Skin epidermis (tissue), 12 donors: ENCODE data around the gene MAPRE2.
"Not testable (repeated sequence)": the region's sequence is repeated elsewhere in the genome, so short reads cannot be mapped to it uniquely, and the experiment has no call there.

Source experiments
- H3K27ac ChIP-seq, 21 experiments: fragments of 200-600 bp; sonication (generic) in 11 of 21; one replicate each; pipeline ENCODE4 v1.5.0; 2020; ENCODE audit warnings: mild to moderate bottlenecking in 3 of 21, inconsistent platforms in 2 of 21, moderate library complexity in 2 of 21
- H3K4me3 ChIP-seq, 7 experiments: fragments of 200-600 bp; sonication (generic) in 2 of 7; one replicate each; pipeline ENCODE4 v1.5.0; 2020; ENCODE audit warnings: inconsistent platforms in 2 of 7, mild to moderate bottlenecking in 2 of 7, moderate library complexity in 1 of 7

The MAPRE2 gene

GRCh38 chr18:35085450-35086380 is 44.5 kb downstream of the MAPRE2 start:
- H3K27ac ChIP-seq: no peak overlapping the region
- H3K4me3 ChIP-seq: no peak overlapping the region

GRCh38 chr18:35086704-35087103 is 45.5 kb downstream of the MAPRE2 start:
- no peak overlapping the region for H3K4me3 ChIP-seq
- no peak overlapping the region for H3K27ac ChIP-seq

GRCh38 chr18:35087726-35088125 is 46.5 kb downstream of the MAPRE2 start:
- H3K27ac ChIP-seq: no peak overlapping the region

GRCh38 chr18:35088921-35089320 is 47.7 kb downstream of the MAPRE2 start:
- no peak overlapping the region for H3K27ac ChIP-seq

More at GRCh38 chr18:35087726-35088125, 46.5 kb downstream of the MAPRE2 start:
- no peak overlapping the region for H3K4me3 ChIP-seq

GRCh38 chr18:35089382-35089781 is 48.2 kb downstream of the MAPRE2 start:
- H3K27ac ChIP-seq: no peak overlapping the region
- no peak overlapping the region for H3K4me3 ChIP-seq

More at GRCh38 chr18:35088921-35089320, 47.7 kb downstream of the MAPRE2 start:
- no peak overlapping the region for H3K4me3 ChIP-seq

- H3K27ac ChIP-seq: no peak overlapping the region
These were observed 48.8 kb downstream of the MAPRE2 start for GRCh38 chr18:35089891-35090550.

GRCh38 chr18:35091841-35092240 is 50.6 kb downstream of the MAPRE2 start:
- Histone ChIP-seq H3K27ac (no peak overlapping the region), H3K4me3 (no peak overlapping the region)

More at GRCh38 chr18:35089891-35090550, 48.8 kb downstream of the MAPRE2 start:
- no peak overlapping the region for H3K4me3 ChIP-seq

- Histone ChIP-seq H3K27ac (no peak overlapping the region), H3K4me3 (no peak overlapping the region)
These were observed 54.9 kb downstream of the MAPRE2 start for GRCh38 chr18:35095983-35096676.

GRCh38 chr18:35096677-35097011 is 55.4 kb downstream of the MAPRE2 start:
- H3K4me3 ChIP-seq: no peak overlapping the region
- H3K27ac ChIP-seq: no peak overlapping the region

GRCh38 chr18:35097195-35097594 is 56.0 kb downstream of the MAPRE2 start:
- Histone ChIP-seq H3K27ac (no peak overlapping the region), H3K4me3 (no peak overlapping the region)

GRCh38 chr18:35097763-35098162 is 56.5 kb downstream of the MAPRE2 start:
- Histone ChIP-seq H3K4me3 (no peak overlapping the region), H3K27ac (peak overlapping the region in 1 of 21 experiments; percentile 7)

GRCh38 chr18:35099911-35100310 is 58.7 kb downstream of the MAPRE2 start:
- Histone ChIP-seq H3K4me3 (no peak overlapping the region), H3K27ac (no peak overlapping the region)

GRCh38 chr18:35104391-35105051 is 63.3 kb downstream of the MAPRE2 start:
- H3K27ac ChIP-seq: no peak overlapping the region
- no peak overlapping the region for H3K4me3 ChIP-seq

GRCh38 chr18:35106013-35106844 is 65.0 kb downstream of the MAPRE2 start:
- no peak overlapping the region for H3K27ac ChIP-seq
- no peak overlapping the region for H3K4me3 ChIP-seq

GRCh38 chr18:35106845-35107148 is 65.6 kb downstream of the MAPRE2 start:
- Histone ChIP-seq H3K27ac (no peak overlapping the region), H3K4me3 (no peak overlapping the region)

- Histone ChIP-seq H3K4me3 (no peak overlapping the region), H3K27ac (no peak overlapping the region)
These were observed 66.0 kb downstream of the MAPRE2 start for GRCh38 chr18:35107216-35107615.

GRCh38 chr18:35108088-35108487 is 66.9 kb downstream of the MAPRE2 start:
- H3K4me3 ChIP-seq, H3K27ac ChIP-seq: not testable (repeated sequence)

GRCh38 chr18:35110059-35110458 is 68.8 kb downstream of the MAPRE2 start:
- Histone ChIP-seq H3K4me3 (no peak overlapping the region), H3K27ac (no peak overlapping the region)
